Raji (cell line): ENCODE data around the gene ZNF208.

Experiments used
- POLR2A ChIP-seq: IDR thresholded peaks from 2 replicates; pipeline ENCODE4 v1.6.1; 2011; ENCODE audit warnings: low read depth, low read length, control low read depth; ENCODE audit not compliant: insufficient read depth

ZNF208 gene

GRCh38 chr19:21901861-21902260 lies 108.9 kb downstream of the ZNF208 start:
- no peak for TF ChIP-seq POLR2A

GRCh38 chr19:21900401-21900800 lies 110.3 kb downstream of the ZNF208 start:
- no peak for TF ChIP-seq POLR2A

GRCh38 chr19:21891086-21891485 lies 119.7 kb downstream of the ZNF208 start:
- TF ChIP-seq POLR2A, result no peak

- TF ChIP-seq POLR2A, result no peak
Observed at GRCh38 chr19:21883516-21883915, 127.2 kb downstream of the ZNF208 start.
